Upper lobe of left lung (tissue), 6 donors: ENCODE results near the gene TNNT2. TPM values are rescaled to one million over a fixed set of nuclear protein-coding genes. Genes with fewer than 3 reads are reported as not detected.

Experiments used
- ATAC-seq, 2 donors: fragments of 200-7000 bp; cut with Tn5 transposase; one replicate each; pipeline ENCODE4 v1.9.1; 2022; ENCODE audit warnings: mild to moderate bottlenecking in 2 of 2, moderate library complexity in 2 of 2; ENCODE audit not compliant: low FRiP score in 2 of 2
- DNase-seq, 2 donors: peaks; one replicate each; pipeline ENCODE4 v3.0.0-alpha.2; 2019 to 2020
- H3K27ac ChIP-seq, 4 donors: fragments of 200-600 bp; sonication (generic); one replicate each; pipeline ENCODE4 v1.5.1; 2016 to 2019
- H3K27me3 ChIP-seq, 4 donors: fragments of 200-600 bp; sonication (generic); one replicate each; pipeline ENCODE4 v1.5.1; 2017 to 2019
- H3K36me3 ChIP-seq, 4 donors: fragments of 200-600 bp; sonication (generic); one replicate each; pipeline ENCODE4 v1.5.1; 2016 to 2019
- H3K4me1 ChIP-seq, 4 donors: fragments of 200-600 bp; sonication (generic); one replicate each; pipeline ENCODE4 v1.5.1; 2018 to 2019
- H3K4me3 ChIP-seq, 4 donors: fragments of 200-600 bp; sonication (generic); one replicate each; pipeline ENCODE4 v1.5.1; 2017 to 2019; ENCODE audit warnings: mild to moderate bottlenecking in 2 of 4, moderate library complexity in 1 of 4
- H3K9me3 ChIP-seq, 4 donors: fragments of 200-600 bp; sonication (generic); one replicate each; pipeline ENCODE4 v1.5.1; 2018 to 2019
- CTCF ChIP-seq, 6 experiments: fragments of 450-650 bp in 4 of 6; fragments of 200-600 bp in 2 of 6; sonication (generic) in 2 of 6; IDR thresholded peaks; one replicate each; pipeline ENCODE4 v1.5.1; 2016 to 2019; ENCODE audit warnings: antibody characterized with exemption in 6 of 6
- EP300 ChIP-seq, 4 donors: sonication (generic); formaldehyde crosslinking; IDR thresholded peaks; one replicate each; pipeline ENCODE4 v1.5.1; 2017; ENCODE audit warnings: antibody characterized with exemption in 4 of 4, control low read depth in 2 of 4
- POLR2A ChIP-seq, 4 donors: fragments of 450-650 bp; IDR thresholded peaks; one replicate each; pipeline ENCODE4 v1.5.1; 2016 to 2017; ENCODE audit warnings: antibody characterized with exemption in 4 of 4, mild to moderate bottlenecking in 2 of 4
- POLR2AphosphoS5 ChIP-seq, 2 donors: sonication (generic); formaldehyde crosslinking; IDR thresholded peaks; one replicate each; pipeline ENCODE4 v1.5.1; 2017; ENCODE audit warnings: antibody characterized with exemption in 2 of 2
- WGBS, 2 donors: methylation state at CpG; one replicate each; pipeline ENCODE4 v1.1.5; 2017 to 2018; 5-methylcytosine and 5-hydroxymethylcytosine counted together
- total RNA-seq, 6 donors: library from RNA; depleted of rRNA in 4 of 6; stranded (reverse); fragments of >200 nt in 4 of 6; gene quantifications; one replicate each; pipeline versions ENCODE4 v1.1.0 to v1.2.1, GENCODE V29; 2016 to 2021
- donor health status: DM: no; HTN: no; CAD: no; lungs with moderate emphysema.
- donor health status: DM: no; HTN: yes; CAD: no; lungs with severe emphysema.

Gene TNNT2
- total RNA-seq, 6 donors from 2014 or later, result 2.0 to 31.4 (median 6.4) TPM

- Histone ChIP-seq H3K27ac (no peak overlapping the region), H3K9me3 (no peaks in the 10 kb centered on the region), H3K36me3 (no peaks in the 10 kb centered on the region), H3K4me1 (peaks cover 4 to 10% (median 7%) of the 10 kb centered on the region in 4 donors), H3K4me3 (no peak overlapping the region), H3K27me3 (no peaks in the 10 kb centered on the region)
- ATAC-seq (no peak), DNase-seq (no peak)
- WGBS, 2 donors, result 88 to 91% methylated on average over 11 to 13 of the region's 13 CpGs
- TF ChIP-seq POLR2AphosphoS5 (IDR thresholded peaks at IDR 0.05) (no peak), CTCF (IDR thresholded peaks at IDR 0.05) (no peak), POLR2A (IDR thresholded peaks at IDR 0.05) (no peak), EP300 (IDR thresholded peaks at IDR 0.05) (no peak)
These were observed 24.1 kb downstream of the TNNT2 start for GRCh38 chr1:201353186-201353940.

- H3K27ac ChIP-seq, result no peak overlapping the region
- no peak for DNase-seq
- ATAC-seq, result no peak
- TF ChIP-seq POLR2AphosphoS5 (IDR thresholded peaks at IDR 0.05) (no peak), CTCF (IDR thresholded peaks at IDR 0.05) (no peak), POLR2A (IDR thresholded peaks at IDR 0.05) (no peak), EP300 (IDR thresholded peaks at IDR 0.05) (no peak)
- no peaks in the 10 kb centered on the region for H3K36me3 ChIP-seq
- H3K27me3 ChIP-seq, result peaks cover 0 to 3% (median 0%) of the 10 kb centered on the region in 4 donors
- H3K9me3 ChIP-seq, result no peaks in the 10 kb centered on the region
- peaks cover 0 to 9% (median 4%) of the 10 kb centered on the region in 4 donors for H3K4me1 ChIP-seq
- no peak overlapping the region for H3K4me3 ChIP-seq
These were observed 25.9 kb downstream of the TNNT2 start for GRCh38 chr1:201351617-201352016.

GRCh38 chr1:201350884-201351283 lies 26.6 kb downstream of the TNNT2 start:
- no peak for ATAC-seq
- Histone ChIP-seq H3K4me1 (peaks cover 3 to 9% (median 6%) of the 10 kb centered on the region in 4 donors), H3K9me3 (no peaks in the 10 kb centered on the region), H3K27me3 (peaks cover 0 to 3% (median 0%) of the 10 kb centered on the region in 4 donors), H3K4me3 (no peak overlapping the region), H3K36me3 (no peaks in the 10 kb centered on the region), H3K27ac (no peak overlapping the region)
- 85 to 95% methylated on average over 7 of the region's 7 CpGs for WGBS, 2 donors
- no peak for DNase-seq
- TF ChIP-seq POLR2A (IDR thresholded peaks at IDR 0.05), result no peak
- no peak for TF ChIP-seq EP300 (IDR thresholded peaks at IDR 0.05)
- TF ChIP-seq POLR2AphosphoS5 (IDR thresholded peaks at IDR 0.05), result no peak
- no peak for TF ChIP-seq CTCF (IDR thresholded peaks at IDR 0.05)

- no peak for TF ChIP-seq CTCF (IDR thresholded peaks at IDR 0.05)
- no peak for TF ChIP-seq EP300 (IDR thresholded peaks at IDR 0.05)
- TF ChIP-seq POLR2AphosphoS5 (IDR thresholded peaks at IDR 0.05), result no peak
- TF ChIP-seq POLR2A (IDR thresholded peaks at IDR 0.05), result no peak
- H3K4me3 ChIP-seq, result no peak overlapping the region
- WGBS, 2 donors, result 66 to 81% methylated on average over 2 of the region's 2 CpGs
- ATAC-seq, result no peak
- H3K9me3 ChIP-seq, result no peaks in the 10 kb centered on the region
- no peak overlapping the region for H3K27ac ChIP-seq
- H3K4me1 ChIP-seq, result peaks cover 3 to 9% (median 6%) of the 10 kb centered on the region in 4 donors
- peaks cover 0 to 3% (median 0%) of the 10 kb centered on the region in 4 donors for H3K27me3 ChIP-seq
- no peak for DNase-seq
- H3K36me3 ChIP-seq, result no peaks in the 10 kb centered on the region
These were observed 27.1 kb downstream of the TNNT2 start for GRCh38 chr1:201350361-201350725.

GRCh38 chr1:201349092-201349491 lies 28.4 kb downstream of the TNNT2 start:
- no peak for TF ChIP-seq POLR2A (IDR thresholded peaks at IDR 0.05)
- no peak for TF ChIP-seq EP300 (IDR thresholded peaks at IDR 0.05)
- no peak for TF ChIP-seq POLR2AphosphoS5 (IDR thresholded peaks at IDR 0.05)
- no peak for TF ChIP-seq CTCF (IDR thresholded peaks at IDR 0.05)
- WGBS, 2 donors, result 62 to 76% methylated on average over 4 of the region's 4 CpGs
- DNase-seq, result no peak

More at GRCh38 chr1:201349092-201349491, 28.4 kb downstream of the TNNT2 start:
- no peaks in the 10 kb centered on the region for H3K36me3 ChIP-seq
- peaks cover 3 to 9% (median 6%) of the 10 kb centered on the region in 4 donors for H3K4me1 ChIP-seq
- H3K27me3 ChIP-seq, result peaks cover 0 to 3% (median 0%) of the 10 kb centered on the region in 4 donors
- no peak overlapping the region for H3K4me3 ChIP-seq
- H3K9me3 ChIP-seq, result no peaks in the 10 kb centered on the region
- no peak overlapping the region for H3K27ac ChIP-seq
- ATAC-seq, result no peak
